ENCODE results near the gene ATF7IP2.

GRCh38 chr16:10530685-10531084 is 144.8 kb downstream of the ATF7IP2 start:
- TF ChIP-seq, protein P1, sequence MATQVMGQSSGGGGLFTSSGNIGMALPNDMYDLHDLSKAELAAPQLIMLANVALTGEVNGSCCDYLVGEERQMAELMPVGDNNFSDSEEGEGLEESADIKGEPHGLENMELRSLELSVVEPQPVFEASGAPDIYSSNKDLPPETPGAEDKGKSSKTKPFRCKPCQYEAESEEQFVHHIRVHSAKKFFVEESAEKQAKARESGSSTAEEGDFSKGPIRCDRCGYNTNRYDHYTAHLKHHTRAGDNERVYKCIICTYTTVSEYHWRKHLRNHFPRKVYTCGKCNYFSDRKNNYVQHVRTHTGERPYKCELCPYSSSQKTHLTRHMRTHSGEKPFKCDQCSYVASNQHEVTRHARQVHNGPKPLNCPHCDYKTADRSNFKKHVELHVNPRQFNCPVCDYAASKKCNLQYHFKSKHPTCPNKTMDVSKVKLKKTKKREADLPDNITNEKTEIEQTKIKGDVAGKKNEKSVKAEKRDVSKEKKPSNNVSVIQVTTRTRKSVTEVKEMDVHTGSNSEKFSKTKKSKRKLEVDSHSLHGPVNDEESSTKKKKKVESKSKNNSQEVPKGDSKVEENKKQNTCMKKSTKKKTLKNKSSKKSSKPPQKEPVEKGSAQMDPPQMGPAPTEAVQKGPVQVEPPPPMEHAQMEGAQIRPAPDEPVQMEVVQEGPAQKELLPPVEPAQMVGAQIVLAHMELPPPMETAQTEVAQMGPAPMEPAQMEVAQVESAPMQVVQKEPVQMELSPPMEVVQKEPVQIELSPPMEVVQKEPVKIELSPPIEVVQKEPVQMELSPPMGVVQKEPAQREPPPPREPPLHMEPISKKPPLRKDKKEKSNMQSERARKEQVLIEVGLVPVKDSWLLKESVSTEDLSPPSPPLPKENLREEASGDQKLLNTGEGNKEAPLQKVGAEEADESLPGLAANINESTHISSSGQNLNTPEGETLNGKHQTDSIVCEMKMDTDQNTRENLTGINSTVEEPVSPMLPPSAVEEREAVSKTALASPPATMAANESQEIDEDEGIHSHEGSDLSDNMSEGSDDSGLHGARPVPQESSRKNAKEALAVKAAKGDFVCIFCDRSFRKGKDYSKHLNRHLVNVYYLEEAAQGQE (IDR thresholded peaks at IDR 0.05; ENCODE audit: insufficient read depth in 1 of 2, low read depth in 2 of 2, low read length in 1 of 2): no peak
- TF ChIP-seq CTCF (IDR thresholded peaks at IDR 0.05): no peak
